ENCODE measurements around the gene COLQ. TPM values are rescaled to one million over a fixed set of nuclear protein-coding genes. Genes with fewer than 3 reads are reported as not detected.

Gene COLQ
- polyA plus RNA-seq, 1 experiment: 1.6 TPM

- ChIA-PET POLR2A (no interaction called here), CTCF (no interaction called here)
- no peak for DNase-seq (ENCODE audit: low read depth)
- Histone ChIP-seq H3K4me3 (ENCODE audit: low read depth, low read length) (no peak overlapping the region), H3K36me3 (ENCODE audit: control insufficient read depth, insufficient read depth, low read length) (no peaks in the 10 kb centered on the region), H3K27me3 (ENCODE audit: control insufficient read depth, insufficient read depth, low read length) (peaks cover 2% of the 10 kb centered on the region)
- TF ChIP-seq, protein P1, sequence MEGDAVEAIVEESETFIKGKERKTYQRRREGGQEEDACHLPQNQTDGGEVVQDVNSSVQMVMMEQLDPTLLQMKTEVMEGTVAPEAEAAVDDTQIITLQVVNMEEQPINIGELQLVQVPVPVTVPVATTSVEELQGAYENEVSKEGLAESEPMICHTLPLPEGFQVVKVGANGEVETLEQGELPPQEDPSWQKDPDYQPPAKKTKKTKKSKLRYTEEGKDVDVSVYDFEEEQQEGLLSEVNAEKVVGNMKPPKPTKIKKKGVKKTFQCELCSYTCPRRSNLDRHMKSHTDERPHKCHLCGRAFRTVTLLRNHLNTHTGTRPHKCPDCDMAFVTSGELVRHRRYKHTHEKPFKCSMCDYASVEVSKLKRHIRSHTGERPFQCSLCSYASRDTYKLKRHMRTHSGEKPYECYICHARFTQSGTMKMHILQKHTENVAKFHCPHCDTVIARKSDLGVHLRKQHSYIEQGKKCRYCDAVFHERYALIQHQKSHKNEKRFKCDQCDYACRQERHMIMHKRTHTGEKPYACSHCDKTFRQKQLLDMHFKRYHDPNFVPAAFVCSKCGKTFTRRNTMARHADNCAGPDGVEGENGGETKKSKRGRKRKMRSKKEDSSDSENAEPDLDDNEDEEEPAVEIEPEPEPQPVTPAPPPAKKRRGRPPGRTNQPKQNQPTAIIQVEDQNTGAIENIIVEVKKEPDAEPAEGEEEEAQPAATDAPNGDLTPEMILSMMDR (IDR thresholded peaks at IDR 0.05; ENCODE audit: insufficient read depth, low read depth, low read length): no peak
Observed at GRCh38 chr3:15506571-15506970, 14.9 kb downstream of the COLQ start.

DNA sequence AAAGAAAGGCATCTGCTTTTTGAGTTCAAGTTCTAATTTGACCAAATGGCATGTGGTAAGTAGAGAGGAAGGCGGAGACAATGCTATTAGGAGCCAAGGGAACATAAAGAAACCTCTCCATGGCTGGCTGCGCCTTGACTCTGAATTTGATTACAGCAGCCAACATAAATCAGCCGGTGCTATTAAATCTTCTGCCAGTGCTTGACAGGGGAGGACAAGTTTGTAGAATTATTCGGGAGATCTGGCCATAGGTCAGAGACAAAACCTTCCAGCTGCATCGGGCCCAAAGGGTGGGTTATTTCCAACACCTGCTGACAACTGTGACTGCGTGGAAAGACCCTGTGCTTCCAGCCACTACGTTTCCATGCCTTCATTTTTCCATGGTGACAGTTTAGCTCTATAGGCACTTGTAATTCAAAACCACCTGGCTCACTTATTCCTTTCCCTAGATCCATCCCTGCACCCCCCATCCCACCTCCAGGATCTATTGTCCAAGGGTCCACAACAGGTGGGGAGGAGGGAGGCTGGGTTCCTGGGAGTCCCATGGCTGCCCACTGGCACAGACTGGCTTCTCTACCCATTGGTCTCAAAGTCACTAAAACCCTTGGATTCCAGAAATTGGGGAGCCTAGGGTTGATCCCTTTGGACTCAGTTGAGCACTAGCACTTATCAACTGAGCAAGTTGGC, 15.9 kb downstream of the COLQ start:
- Histone ChIP-seq H3K36me3 (ENCODE audit: control insufficient read depth, insufficient read depth, low read length) (no peaks in the 10 kb centered on the region), H3K4me3 (ENCODE audit: low read depth, low read length) (no peak overlapping the region), H3K27me3 (ENCODE audit: control insufficient read depth, insufficient read depth, low read length) (peaks cover 4% of the 10 kb centered on the region)
- TF ChIP-seq, protein P1 (IDR thresholded peaks at IDR 0.05; ENCODE audit: insufficient read depth, low read depth, low read length): no peak
- no peak for DNase-seq (ENCODE audit: low read depth)
- CTCF ChIA-PET: no interaction called here
- POLR2A ChIA-PET: no interaction called here

- no peak overlapping the region for H3K4me3 ChIP-seq (ENCODE audit: low read depth, low read length)
- POLR2A ChIA-PET: no interaction called here
- no peaks in the 10 kb centered on the region for H3K36me3 ChIP-seq (ENCODE audit: control insufficient read depth, insufficient read depth, low read length)
- no peak for DNase-seq (ENCODE audit: low read depth)
- peaks cover 7% of the 10 kb centered on the region for H3K27me3 ChIP-seq (ENCODE audit: control insufficient read depth, insufficient read depth, low read length)
- TF ChIP-seq, protein P1 (IDR thresholded peaks at IDR 0.05; ENCODE audit: insufficient read depth, low read depth, low read length): no peak
- CTCF ChIA-PET: no interaction called here
Observed at GRCh38 chr3:15502616-15503015, 18.9 kb downstream of the COLQ start.

- ChIA-PET POLR2A (no interaction called here), CTCF (interaction anchor here (0.6 kb wide), 1 partner anchor 1778 kb away, joined by 3 read pairs; no protein-coding TSS in a partner anchor)
- no peak overlapping the region for H3K4me3 ChIP-seq (ENCODE audit: low read depth, low read length)
- peaks cover 7% of the 10 kb centered on the region for H3K27me3 ChIP-seq (ENCODE audit: control insufficient read depth, insufficient read depth, low read length)
- no peak for DNase-seq (ENCODE audit: low read depth)
- TF ChIP-seq, protein P1 (IDR thresholded peaks at IDR 0.05; ENCODE audit: insufficient read depth, low read depth, low read length): no peak
- no peaks in the 10 kb centered on the region for H3K36me3 ChIP-seq (ENCODE audit: control insufficient read depth, insufficient read depth, low read length)
Observed at GRCh38 chr3:15501126-15501525, 20.4 kb downstream of the COLQ start.

DNA sequence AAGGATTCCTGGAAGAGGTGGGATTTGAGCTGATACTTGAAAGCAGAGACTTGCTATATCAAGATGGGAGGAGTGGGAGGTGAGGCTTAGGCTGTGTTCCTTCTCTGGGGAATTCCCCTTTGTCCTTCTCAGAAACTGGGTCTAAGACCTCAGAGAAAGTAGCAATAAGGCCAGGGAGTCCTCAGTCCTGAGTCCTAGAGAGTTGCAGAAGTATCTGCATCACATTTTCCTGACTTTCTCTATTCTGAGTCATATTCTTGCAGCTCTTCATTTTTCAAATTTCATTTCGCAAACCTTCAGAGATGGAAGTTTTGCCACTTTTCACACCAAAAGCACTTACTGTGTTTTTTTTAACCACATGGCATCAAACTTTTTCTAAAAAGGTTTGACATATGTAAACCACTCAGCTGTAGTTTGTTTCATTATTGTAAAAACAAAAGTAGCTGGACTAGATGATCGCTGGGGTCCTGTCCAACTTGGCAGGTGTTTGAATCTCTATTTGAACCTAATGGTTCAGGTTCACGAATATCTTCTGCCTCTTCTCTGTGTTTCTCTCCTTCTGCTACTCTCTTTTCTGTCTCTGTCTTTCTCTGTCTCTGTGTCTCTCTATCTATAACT, 21.3 kb downstream of the COLQ start:
- DNase-seq (ENCODE audit: low read depth): no peak
- ChIA-PET CTCF (no interaction called here), POLR2A (no interaction called here)

More for the DNA sequence above, 21.3 kb downstream of the COLQ start:
- TF ChIP-seq, protein P1 (IDR thresholded peaks at IDR 0.05; ENCODE audit: insufficient read depth, low read depth, low read length): no peak
- Histone ChIP-seq H3K4me3 (ENCODE audit: low read depth, low read length) (no peak overlapping the region), H3K36me3 (ENCODE audit: control insufficient read depth, insufficient read depth, low read length) (no peaks in the 10 kb centered on the region), H3K27me3 (ENCODE audit: control insufficient read depth, insufficient read depth, low read length) (peaks cover 5% of the 10 kb centered on the region)
